Activated naive CD4-positive, alpha-beta T cell treated with anti-CD3 and anti-CD28 coated beads, Interleukin-2, amount 50 U/mL, for 16 hours (primary cell): ENCODE data around the gene RINT1.
A peak's percentile ranks its signal among the peaks of the same experiment; 100 is the strongest.
"Not testable (repeated sequence)": the region's sequence is repeated elsewhere in the genome, so short reads cannot be mapped to it uniquely, and the experiment has no call there.

ENCODE experiments used
- DNase-seq: peaks from one replicate; pipeline ENCODE4 v3.0.0-alpha.2; 2020

RINT1 gene

DNA sequence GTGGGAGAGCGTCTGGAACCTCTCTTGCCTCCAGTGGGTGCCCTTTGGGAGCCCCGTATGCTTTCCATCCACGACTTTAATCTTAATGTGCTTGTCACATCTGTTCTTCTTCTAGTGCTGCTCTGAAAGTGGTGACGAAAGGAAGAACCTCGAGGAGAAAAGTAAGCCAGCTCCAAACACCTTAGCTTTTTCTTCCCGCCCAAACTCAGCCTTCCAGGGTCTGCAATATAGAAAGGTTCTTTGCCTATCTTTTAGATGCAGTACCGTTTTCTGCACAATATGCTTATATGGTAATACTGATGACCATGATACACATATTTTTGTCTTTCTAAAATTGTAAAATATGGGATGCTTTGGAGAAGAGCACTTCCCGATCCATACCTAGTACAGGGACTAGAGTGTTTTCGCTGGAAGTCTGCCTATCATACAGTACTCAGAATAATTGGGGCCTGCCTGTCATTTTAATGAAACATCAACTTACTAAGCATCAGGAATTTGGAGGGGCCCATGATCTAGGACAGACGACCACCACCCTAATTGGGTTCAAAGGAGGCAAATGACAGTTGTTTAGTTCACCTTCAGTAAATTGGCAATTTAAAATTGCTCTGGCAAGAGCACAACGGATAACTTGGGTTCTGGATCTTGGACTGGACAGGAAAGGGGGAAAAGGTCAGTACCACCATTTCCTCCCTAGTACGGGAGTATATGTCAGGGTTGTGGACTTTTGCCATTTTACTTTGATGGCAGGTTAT, 884 bp downstream of the RINT1 start:
- DNase-seq = no peak

DNA sequence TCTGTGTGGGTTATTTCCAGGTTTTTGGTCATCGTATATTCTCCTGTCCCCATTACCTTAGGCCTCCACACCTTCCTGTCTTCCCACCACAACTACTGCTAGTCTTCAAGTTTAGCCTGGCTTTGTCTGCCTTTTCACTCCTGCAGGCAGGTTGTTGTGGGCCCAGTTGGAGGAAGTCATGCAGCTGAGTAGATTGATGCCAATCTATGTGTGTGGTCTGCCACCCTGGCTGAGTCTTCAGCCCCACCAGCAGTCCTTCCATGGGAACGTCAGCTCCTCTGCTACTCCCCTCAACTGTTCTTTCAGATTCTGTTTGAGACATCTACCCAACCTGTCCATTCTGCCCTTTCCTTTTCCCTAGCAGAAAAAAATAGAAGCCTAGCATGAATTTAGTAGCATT, 6.3 kb downstream of the RINT1 start:
- DNase-seq = no peak

DNA sequence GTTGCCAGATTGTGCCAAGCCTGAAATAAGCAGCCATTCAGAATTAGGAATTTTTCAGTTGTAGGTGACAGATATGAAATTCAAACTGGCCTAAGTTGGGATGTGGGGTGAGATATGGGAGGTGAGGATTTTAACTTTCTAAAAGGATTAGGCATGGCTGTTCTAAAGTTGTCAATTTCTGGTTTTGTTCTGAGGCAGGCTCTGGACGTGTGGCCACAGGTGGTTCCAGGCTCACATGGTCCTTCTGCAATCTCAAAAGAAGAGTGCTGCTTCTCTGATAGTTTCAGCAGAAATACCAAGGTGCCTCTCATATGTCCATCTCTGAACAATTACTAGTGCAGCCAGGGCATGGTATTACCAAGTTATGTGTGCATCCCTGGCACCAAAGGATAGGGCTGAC, 27.9 kb downstream of the RINT1 start:
- DNase-seq = no peak

DNA sequence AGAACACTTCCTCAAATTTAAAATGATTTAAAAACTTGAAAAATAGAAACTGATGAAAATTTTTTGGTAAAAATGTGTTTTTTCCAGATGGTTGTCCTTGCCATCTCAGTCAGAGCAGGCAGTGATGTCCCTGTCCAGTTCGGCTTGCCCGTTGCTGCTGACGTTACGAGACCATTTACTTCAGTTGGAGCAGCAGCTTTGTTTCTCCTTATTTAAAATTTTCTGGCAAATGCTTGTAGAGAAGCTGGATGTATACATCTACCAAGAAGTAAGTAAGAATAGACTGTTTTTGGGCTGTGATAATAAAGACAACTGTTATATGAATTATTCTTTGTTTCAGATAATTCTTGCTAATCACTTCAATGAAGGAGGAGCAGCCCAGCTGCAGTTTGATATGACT, 33.2 kb downstream of the RINT1 start:
- no peak for DNase-seq

DNA sequence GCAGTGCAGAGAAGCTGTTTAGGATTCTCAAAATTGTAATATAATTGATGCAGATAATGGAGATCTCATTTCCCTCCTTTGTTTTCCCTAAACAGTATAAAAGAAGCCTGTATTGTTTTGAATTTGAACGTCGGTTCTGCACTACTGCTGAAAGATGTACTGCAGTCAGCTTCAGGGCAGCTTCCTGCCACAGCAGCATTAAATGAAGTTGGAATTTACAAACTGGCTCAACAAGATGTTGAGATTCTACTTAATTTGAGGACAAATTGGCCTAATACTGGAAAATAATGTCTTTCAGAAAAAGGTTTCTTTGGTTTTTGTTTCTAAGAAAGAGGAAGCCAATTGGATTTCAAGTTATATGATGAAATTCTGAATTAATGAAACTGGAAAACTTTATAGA, 35.0 kb downstream of the RINT1 start:
- DNase-seq = no peak

DNA sequence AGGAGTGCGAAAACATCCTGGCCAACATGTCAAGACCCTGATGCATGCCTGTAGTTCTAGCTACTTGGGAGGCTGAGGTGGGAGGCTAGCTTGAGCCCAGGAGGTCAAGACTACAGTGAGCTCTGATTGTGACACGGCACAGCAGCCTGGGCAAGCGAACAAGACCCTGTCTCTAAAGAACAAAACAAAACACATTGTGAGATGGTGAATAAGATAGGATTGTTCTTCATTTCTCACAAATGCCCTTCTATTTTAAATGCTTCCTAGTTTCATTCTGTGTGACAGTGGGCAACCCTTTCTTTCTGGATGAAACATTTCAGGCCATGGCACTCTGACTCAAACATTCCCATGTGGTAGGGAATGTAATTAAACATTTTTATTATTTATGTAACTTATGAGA, 35.8 kb downstream of the RINT1 start:
- DNase-seq = no peak

DNA sequence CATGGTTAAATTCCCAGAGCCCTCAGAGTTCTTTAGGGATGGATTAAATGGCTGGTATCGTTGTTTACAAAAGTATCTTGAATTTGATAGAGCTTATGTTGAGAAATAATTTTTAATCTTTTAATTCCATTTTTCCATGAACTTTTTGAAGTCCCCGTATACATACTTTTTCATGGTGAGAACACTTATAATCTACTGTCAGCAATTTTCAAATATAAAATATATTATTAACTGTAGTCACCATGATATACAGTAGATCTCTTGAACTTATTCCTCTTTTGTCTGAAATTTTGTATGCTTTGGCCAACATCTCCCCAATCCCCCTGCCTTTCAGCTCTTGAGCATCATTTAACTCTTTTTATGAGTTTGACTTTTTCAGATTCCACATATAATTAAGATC, 39.9 kb downstream of the RINT1 start:
- DNase-seq = no peak

DNA sequence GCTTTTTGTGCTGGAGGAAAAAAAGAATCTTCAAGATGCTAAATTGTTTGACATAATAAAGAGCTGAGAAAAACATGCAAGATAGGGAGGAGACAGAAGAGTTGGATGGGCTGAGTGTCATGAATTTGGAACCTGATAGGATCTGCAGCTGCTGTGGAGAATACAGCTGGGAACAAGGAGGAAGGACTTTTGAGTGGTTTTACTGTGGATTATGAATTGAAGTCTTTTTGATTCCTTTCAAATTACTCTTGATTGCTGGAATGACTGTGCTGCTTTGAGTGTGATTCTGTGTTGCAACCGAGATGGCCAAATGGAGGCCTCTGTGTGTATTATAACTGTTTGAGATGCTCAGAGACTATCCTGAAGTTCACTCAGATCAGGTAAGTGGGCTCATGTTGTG, 45.2 kb downstream of the RINT1 start:
- no peak for DNase-seq

DNA sequence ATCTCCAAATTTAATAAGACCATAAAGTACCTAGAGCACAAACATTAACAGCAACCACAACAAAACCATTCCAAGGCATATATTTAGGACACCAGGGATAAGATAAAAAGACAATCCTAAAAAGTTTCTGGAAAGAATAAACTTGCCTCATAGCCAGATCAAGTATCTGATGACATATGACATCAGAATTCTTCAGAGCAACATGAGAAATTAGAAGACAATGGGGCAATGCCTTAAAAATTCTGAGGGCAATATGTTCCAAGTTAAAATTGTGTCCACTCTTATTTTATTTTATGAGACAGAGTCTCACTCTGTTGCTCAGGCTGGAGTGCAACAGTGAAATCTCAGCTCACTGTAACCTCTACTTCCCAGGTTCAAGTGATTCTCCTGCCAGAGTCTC, 46.5 kb downstream of the RINT1 start:
- DNase-seq = no peak

DNA sequence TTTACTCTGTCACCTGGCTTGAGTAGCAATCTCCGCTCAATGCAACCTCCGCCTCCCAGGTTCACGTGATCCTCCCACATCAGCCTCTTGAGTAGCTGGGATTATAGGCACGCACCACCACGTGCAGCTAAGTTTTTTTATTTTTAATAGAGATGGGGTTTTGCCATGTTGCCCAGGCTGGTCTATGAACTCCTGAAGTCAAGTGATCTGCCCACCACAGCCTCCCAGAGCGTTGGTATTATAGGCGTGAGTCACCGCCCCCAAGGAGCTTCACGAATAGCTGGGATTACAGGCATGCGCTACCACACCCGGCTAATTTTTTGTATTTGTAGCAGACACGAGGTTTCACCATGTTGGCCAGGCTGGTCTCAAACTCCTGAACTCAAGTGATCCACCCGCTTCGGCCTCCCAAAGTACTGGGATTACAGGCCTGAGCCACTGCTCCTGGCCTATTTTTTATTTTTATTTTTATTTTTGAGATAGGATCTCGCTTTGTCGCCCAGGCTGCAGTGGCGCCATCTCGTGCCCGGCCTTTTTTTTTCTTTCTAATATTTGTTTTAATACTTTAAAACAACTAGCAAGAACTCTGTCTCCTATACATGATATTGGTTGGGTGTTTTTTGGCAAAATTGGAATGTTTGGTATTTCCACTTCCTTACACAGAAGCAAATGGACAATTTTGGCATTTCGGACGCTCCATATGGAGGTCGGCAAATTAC, 48.2 kb downstream of the RINT1 start:
- DNase-seq = no peak

DNA sequence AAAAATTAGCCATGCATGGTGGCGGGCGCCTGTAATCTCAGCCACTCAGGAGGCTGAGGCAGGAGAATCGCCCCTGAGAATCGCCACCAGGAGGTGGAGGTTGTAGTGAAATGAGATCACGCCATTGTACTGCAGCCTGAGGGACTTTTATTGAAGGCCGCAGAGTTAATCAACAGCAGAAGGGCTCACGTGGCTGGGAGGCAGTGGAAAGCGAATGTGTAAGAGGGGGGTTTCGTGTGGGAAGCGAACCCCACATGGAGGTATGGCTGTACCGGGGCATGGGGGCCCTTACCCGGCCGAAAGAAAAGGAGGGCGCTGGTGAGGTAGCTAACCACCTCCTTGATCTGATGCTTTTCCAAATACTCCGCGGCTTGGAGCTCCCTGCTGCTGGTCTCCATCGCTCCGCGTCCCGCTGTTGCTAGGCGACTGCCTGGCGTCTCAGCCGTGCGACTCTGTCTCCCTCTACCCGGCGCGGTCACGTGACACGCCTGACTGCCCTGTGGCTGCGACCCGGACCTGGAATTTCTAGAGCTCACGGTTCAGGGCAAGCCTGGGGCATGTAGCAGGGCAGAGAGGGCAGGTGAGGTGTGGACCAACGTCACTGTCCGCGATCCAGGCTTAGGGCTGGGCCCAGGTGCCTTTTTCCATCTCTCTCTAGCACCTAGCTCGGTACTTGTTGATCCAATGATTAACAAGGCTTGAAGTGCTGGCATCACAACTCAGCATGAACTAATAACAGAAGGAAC, 49.2 kb downstream of the RINT1 start, which contains the start of gene EFCAB10:
Gene EFCAB10 (minus strand): TSS at position 428 of the 746 bp plus-strand sequence. CDS start 30 bp downstream, at position 398.
- DNase-seq = peak; percentile 42

DNA sequence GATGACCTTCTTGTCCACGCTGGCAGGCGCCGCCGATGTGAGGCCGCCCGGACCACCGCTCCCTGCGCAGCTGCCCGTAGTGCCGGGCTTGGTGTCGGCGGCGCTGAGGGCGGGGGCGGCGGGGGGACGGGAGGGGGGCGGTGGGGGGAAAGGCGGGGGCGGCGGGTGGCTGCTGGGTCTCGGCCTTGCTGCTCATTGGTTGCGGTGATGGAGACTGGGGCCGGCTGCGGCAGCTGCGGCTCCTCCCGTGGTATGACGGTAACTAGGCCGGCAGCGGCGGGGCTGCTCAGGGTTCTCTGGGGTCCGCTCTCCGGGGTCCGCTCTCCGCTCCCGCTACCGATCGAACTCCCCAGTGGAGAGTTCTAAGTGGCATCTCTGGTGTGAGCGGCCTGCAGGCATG, 51.1 kb downstream of the RINT1 start:
- no peak for DNase-seq

DNA sequence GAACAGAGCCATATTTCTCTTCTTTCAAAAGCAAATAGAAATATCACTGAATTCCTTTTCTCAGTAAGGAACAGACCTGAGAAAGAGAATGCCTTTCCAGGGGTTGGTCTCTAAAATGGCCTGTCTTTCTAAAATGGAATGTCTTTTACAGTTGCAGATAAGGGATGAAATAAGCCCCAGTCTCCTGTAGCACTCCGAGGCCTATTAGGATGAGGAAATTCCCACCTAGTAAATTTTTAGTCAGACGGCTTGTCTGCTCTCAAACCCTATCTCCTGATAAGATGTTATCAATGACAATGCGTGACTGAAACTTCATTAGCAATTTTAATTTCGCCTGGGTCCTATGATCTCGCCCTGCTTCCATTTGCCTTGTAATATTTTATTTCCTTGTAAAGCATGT, 52.2 kb downstream of the RINT1 start:
- no peak for DNase-seq

DNA sequence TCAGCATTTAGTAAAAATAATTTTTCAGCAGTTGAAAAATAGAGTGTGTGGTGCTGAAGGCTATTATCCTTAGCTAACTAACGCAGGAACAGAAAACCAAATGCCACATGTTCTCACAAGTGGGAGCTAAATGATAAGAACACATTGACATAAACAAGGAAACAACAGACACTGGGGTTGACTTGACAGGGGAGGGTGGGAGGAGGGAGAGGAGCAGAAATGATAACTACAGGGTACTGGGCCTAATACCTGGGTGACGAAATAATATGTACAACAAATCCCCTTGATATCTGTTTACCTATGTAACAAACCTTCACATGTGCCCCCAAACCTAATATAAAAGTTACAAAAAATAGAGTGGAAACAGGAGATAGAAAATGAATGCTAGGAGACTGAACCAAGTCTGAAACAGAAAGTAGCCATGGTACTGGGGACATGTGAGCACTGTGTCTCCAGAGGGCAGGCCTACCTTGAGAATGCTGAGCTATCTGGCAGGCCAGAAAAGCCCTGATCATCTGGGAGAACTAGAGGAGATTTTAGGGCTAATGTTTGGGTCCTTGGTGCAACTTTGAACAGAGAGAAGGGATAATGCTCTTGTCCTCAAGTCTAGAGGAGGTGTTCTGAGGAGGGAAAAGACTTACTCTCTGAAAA, 54.0 kb downstream of the RINT1 start:
- DNase-seq = no peak

DNA sequence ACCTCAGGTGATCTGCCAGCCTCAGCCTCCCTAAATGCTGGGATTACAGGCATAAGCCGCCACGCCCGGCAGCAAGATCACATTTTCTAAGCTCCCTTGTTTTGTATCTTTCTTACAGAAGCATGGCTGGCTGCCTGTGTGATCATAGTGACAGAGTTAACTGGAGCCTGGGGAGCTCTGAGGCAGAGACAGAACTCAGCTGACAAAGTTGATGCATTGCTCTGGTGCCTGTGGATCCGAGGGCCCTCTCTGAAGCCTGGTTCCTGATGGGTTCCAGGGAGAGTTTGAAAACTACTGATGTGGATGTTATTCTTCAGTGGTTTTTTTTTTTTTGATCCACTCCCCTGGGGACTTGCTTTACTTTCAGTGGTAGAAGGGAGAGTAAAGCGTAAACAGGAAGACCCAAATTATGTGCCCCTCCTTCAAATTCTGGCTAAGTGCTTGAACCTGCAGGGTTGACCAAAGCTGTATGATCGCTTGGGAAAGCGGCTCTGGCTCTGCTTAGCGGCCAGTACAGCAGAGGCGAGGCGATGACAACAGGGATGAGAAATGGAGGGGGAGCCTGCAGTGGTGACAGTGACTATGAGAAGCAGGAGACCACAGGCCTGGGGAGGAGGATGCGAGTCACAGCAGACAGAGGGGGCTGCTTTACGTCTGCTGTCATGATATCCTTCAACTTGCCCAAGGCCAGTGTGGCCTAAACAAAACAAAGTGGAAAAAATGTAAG, 56.1 kb downstream of the RINT1 start:
- no peak for DNase-seq

DNA sequence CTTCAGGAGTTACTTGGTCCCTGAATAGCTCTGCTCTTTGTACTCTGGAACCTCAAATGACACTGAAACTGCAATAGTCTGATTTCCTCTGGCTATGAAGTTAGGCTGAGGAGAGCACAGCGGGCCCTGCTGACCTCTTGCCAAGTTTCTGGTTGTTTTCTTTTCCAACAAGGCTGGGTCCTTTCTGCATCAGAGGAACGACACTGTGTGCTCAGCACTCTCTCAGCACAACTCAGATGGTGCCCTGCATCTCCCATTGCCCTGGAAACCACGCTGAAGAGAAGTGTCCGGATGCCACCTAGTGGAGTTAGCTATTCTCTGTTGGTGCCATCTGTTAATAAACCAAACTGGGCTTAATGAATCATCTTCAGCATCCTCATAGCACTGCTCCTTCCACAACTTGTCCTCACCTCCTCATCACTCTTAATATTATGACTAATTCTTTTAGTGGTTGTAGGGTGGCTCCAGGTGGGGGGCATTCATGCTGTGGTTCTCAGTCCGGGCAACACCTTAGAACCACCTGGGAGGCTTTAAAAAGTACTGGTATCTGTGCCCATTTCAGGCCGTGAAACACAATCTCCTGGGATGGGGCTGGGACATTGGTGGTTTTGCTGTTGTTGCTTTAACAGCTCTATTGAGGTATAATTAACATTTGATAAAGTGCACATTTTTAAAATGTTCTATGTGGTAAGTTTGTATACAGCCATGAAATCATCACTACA, 57.5 kb downstream of the RINT1 start:
- peak; percentile 43 for DNase-seq

DNA sequence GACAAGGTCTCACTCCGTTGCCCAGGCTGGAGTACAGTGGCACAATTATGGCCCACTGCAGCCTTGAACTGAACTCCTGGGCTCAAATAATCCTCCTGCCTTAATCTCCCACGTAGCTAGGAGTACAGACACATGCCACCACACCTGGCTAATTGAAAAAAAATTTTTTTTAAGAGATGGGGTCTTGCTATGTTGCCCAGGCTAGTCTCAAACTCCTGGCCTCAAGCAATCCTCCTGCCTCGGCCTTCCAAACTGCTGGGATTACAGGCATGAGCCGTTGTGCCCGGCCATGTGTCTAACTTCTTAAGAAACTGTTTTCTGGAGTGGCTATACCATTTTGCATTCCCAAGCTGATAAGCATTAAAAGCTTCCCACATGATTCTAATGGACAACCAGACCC, 58.8 kb downstream of the RINT1 start:
- DNase-seq = no peak

DNA sequence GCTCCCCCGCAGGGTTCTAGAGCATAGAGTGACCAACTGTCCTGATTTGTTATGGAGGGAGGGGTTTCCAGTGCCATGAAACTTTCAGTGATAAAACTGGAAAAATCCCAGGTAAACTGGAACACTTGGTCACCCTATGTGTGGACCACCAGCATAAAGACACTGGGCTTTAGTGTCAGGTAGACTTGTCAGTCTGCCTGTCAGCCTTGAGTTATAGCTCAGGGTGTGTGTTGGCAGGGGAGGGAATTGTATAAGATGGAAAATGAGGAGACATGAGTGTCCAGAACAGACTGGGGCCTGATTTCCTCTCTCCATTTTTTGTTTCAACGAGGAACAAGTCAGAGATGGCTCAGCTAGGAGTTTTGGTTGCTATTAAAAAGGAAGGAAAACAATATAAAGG, 59.5 kb downstream of the RINT1 start:
- no peak for DNase-seq

DNA sequence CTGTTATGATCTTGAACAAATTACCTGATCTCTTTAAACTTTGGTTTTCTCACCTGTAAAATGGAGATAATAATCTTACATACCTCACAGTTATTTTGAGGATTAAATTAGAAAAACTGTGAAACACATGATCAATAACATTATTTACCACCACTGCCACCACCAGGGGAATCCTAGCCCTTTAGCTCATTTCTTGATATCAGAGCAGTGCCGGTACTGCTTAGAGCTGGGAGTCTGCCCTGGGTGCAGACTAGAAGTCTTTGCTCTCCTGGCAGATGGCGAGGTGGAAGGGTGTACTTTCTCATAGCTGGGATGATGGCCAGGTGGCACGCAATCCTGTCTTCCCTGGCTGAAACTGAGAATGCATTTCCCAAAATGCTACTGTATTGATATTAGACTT, 62.0 kb downstream of the RINT1 start:
- DNase-seq = no peak

DNA sequence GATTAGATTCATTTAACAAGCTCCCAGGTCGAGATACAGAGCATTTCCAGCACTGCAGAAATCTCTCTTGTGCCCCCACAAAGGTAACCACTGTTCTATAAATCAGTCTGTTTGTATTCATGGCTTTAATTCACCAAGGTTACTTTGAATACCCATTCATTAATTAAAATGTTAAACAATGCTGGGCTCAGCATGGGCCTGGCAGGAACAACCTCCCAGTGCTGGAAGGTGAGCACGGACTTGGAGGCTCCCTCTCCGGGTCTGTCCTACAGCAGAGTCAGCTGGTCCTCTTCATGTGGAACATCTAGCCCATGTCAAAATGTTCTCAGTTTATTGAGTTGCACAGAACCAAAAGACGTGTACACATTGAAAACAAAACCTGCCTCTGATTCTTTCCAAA, 64.9 kb downstream of the RINT1 start:
- DNase-seq = no peak

DNA sequence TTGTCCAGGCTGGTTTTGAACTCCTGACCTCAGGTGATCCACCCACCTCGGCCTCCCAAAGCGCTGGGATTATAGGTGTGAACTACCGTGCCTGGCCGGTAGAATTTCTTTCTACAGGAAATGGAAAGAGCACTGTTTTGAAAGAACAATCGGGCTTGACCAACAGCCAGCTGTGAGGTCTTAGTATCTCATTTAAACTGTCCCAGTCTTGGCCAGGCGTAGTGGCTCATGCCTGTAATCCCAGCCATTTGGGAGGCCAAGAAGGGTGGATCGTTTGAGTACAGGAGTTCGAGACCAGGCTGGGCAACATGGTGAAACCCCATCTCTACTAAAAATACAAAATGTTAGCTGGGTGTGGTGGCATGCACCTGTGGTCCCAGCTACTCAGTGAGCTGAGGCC, 67.1 kb downstream of the RINT1 start:
- not testable (repeated sequence) for DNase-seq

DNA sequence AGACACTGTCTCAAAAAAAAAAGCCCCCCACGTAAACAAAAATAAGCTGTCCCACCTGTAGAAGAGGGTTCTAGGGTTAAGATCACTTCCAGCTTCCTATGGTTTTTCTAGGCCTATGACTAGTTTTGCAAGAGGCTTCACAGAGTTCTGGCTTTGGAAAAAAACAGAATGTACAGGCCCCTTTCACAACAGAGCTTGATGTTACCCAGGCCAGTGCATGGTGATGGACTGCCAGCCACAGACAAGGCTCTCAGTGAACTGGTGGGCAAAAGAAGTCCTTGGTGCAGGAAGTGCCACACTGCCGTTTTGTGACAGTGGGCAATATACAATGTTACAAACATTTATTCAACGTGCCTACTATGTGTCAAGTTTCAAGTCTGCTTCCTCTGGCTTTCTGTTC, 67.5 kb downstream of the RINT1 start:
- DNase-seq = no peak
